Renal cortex interstitium (tissue), 11 donors: ENCODE measurements around the gene MOAP1. TPM values are rescaled to one million over a fixed set of nuclear protein-coding genes. Genes with fewer than 3 reads are reported as not detected.
"Not testable (repeated sequence)": the region's sequence is repeated elsewhere in the genome, so short reads cannot be mapped to it uniquely, and the experiment has no call there.

Experiments
- DNase-seq, 11 donors: peaks; one replicate each; pipeline ENCODE4 v3.0.0-alpha.2; 2013; ENCODE audit warnings: low read depth in 9 of 11, low spot score in 4 of 11; ENCODE audit errors: extremely low read depth in 1 of 11
- polyA plus RNA-seq, 3 donors: library from polyadenylated mRNA; unstranded; fragments of 120-200 nt; gene quantifications; one replicate each; pipeline ENCODE4 v1.2.1, GENCODE V29; 2013; ENCODE audit not compliant: insufficient read length in 3 of 3

The MOAP1 gene
- polyA plus RNA-seq, 3 donors = 41.2 to 48.6 (median 46.5) TPM

DNA sequence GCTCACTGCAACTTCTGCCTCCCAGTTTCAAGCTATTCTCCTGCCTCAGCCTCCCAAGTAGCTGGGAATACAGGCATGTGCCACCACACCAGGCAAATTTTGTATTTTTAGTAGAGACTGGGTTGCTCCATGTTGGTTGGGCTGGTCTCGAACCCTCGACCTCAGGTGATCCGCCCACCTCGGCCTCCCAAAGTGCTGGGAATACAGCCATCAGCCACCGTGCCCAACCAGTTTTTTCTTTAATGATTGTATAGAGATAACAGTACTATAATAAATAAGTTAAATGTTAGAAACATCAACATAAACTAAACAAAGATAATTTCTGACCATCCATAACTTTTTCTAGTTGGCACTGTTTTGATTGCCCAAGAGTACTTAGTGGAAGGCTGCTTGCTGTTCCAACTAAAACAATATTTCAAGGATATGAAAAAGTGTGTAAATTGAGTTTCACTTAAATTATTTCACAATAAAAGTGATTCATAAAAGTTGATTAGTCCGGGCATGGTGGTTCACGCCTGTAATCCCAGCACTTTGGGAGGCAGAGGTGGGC lies 16.5 kb upstream of the MOAP1 start:
- DNase-seq = no peak

DNA sequence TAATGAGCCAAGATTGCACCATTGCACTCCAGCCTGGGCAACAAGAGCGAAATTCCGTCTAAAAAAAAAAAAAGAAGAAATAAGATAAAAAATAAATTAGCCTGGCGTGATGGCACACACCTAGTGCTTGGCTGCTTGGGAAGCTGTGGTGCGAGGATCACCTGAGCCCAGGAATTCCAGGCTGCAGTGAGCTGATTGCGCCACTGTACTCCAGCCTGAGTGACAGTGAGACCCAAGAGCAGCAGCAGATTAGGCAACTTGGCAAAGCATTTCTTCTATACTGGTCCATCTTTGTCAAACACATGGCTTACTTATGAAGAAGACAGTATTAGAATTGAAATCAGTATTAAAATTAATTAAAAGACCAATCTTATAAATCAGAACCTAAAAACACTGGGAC lies 15.9 kb upstream of the MOAP1 start:
- no peak for DNase-seq

DNA sequence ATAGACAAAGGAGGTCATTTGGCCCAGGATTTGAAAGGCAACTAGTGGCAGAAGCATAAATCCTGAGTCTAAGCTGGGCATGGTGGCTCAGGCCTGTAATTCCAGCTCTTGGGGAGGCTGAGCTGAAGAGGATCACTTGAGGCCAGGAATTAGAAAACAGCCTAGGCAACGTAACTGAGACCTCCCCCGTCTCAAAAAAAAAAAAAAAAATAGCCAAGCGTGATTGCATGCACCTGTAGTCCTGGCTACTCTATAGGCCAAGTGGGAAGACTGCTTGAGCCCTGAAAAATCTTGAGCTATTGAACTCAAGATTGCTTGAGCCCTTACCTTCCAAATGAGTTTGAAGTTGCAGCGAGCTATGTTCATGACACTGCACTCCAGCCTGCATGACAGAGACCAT lies 14.3 kb upstream of the MOAP1 start:
- no peak for DNase-seq

DNA sequence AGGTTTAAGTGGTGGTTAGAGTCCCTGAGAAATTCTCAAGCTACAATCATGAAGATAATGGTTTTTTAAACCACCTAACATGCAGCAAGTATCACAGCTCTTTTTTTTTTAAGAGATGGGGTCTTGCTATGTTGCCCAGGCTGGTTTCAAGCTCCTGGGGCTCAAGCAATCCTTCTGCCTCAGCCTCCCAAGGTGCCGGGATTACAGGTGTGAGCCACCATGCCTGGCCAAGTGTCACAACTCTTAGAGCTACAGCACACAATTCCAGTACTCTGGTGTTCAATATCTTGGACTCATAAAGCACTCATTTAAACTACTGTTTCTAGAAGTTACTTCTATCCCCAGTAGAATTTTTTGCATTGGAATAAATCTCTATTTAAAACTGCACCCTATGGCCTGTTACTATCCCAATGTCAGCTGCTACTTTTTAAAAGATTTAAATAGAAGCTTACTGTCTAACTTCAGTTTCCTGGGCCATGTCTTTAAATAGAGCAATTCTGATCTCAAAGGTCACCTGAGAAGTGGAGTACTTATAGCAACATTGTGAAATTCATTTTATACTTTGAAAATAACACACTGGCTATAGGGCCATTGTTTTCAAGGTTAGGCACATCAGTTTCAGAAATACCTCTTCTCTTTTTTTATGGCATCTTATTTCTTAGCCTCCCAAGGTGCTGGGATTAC lies 10.8 kb upstream of the MOAP1 start:
- no peak for DNase-seq

DNA sequence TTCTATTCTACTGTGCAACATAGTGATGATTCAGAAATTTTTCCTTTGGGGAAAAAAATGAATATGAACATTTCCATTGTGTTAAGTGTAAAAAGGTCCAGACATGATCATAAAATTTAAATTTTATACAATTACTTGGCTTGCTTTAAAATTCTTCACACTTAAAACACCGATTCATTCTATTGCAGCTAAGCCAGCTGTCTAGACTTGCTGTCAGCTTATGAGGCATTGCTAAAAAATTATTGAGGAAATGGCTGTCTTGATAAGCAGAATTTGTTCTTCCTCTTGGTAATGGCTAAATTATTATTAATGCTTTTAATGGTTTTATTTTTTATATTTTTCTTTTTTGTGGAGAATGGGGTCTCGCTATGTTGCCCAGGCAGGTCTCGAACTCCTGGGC lies 2.3 kb upstream of the MOAP1 start:
- DNase-seq = no peak

DNA sequence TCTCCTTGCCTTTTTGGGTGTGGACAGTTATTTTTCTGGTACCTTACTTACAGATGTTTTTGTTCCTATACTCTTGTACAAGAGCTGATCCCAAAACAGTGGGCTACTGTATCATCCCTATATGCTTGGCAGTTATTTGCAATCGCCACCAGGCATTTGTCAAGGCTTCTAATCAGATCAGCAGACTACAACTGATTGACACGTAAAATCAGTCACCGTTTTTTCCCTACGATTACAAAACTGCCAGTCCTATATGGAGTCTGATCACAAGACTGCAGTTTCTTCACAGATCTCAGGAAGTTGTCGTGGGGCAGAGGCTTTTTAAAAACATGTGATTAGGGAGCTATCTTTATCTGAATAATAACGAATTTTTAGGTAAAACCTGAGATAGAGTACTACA lies 1.8 kb upstream of the MOAP1 start:
- no peak for DNase-seq

DNA sequence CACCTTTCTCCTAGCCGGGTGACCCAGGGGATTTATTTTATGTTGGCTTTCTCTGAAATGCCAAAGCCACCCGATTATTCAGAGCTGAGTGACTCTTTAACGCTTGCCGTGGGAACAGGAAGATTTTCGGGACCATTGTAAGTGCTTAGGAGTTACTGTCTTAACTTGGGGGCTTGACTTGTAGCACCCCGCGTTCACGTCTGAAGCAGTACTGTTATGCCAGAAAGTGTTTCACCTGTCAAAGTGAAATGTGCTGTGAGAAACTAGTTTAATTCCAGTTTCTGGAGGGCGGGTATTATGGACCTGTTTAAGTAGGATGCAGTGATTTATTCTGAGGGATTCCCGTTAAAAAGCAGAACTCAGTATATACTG lies 638 bp upstream of the MOAP1 start:
- peak in 1 of 11 donors; percentile 9 for DNase-seq

DNA sequence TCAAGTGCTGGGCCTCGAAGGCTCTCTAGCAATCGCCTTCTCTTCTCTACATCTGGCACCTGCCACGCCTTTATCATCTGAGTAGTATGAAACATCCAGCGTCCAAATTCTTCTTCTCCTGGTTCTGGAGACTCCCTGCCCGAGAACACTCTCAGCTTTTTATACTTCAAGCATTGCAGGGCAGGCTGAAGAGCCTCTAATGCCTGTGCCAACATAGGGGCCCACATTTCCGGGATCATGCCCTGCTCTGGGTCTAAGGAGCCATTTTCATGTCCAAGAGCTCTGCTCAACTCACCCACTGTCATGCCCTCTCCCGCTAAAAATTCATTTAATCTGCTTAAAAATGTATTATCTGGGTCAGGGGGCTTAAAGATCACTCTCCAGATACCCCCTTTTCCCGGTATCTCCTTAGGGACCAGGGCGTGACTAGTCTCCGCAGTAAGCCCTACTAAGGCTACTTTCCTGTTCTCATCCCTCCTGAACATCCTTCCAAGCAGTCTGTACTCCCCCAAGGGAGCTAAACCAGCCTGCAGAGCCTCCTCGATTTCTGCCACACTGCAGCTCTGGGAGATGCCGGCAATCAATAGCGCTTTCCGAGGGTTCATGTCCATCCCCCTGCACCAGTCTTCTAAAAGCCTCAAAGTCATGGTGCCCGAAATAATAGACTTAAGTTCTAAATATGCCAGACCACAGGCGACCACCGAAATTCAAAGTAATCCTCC lies 940 bp downstream of the MOAP1 start:
- no peak for DNase-seq

DNA sequence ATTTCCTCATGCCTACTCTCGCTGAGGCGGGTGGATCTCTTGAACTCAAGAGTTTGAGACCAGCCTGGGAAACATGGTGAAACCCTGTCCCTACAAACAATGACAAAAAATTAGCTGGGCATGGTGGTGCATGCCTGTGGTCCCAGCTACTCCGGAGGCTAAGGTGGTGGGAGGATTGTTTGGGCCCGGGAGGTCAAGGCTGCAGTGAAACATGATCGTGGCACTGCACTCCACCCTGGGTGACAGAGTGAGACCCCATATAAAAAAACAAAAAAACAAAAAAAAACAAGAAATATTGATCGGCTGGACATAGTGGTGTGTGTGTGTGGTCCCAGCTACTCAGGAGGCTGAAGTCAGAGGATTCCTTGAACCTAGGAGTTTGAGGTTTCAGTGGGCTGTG lies 9.2 kb downstream of the MOAP1 start:
- no peak for DNase-seq

DNA sequence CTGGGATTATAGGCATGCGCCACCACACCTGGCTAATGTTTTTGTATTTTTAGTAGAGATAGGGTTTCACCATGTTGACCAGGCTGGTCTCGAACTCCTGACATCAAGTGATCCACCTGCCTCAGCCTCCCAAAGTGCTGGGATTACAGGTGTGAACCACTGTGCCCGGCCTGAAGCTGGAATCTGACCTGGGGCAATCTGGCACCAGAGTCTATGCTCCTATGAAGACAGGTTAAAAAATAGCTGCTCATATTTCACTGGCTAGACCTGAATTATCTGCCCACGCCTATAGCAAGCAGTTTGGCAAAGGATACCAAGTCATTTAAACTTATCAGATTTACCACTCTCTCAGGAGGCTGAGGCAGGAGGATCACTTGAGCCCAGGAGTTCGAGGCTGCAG lies 10.0 kb downstream of the MOAP1 start:
- not testable (repeated sequence) for DNase-seq

DNA sequence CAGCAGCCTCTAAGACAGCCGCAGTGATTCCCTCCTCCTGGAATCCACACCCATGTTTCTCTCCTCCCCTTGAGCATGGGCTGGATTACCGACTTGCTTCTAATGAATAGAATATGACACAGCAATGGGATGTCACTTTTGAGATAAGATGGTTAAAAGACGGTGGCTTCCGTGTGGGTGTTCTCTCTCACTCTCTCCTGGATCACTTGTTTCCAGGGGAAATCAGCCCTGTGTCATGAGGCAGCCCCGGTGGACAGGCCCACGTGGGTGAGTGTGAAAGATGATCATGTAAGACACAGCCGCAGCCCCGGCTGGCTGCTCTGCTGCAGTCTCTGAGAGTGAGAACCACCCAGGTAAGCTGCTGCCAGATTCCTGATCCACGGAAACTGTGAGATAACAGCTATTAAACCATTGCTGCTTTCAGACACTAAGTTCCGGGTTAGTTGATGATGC lies 10.7 kb downstream of the MOAP1 start:
- peak in 3 of 11 donors; percentile 13 to 33 (median 32) for DNase-seq

DNA sequence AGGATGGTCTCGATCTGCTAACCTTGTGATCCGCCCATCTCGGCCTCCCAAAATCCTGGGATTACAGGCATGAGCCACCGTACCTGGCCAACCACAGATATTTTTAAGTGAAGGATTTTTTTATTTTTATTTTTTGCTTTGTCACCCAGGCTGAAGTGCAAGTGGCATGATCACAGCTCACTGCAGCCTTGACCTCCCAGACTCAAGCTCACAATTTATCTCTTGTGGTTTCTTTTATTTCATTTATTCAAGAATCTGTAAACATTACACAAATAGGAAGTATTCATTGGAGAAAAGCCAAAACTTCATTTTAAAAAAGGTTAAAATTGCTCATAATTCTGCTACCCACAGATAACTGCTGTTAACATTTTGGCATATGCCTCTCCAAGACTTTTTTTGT lies 13.3 kb downstream of the MOAP1 start:
- no peak for DNase-seq

DNA sequence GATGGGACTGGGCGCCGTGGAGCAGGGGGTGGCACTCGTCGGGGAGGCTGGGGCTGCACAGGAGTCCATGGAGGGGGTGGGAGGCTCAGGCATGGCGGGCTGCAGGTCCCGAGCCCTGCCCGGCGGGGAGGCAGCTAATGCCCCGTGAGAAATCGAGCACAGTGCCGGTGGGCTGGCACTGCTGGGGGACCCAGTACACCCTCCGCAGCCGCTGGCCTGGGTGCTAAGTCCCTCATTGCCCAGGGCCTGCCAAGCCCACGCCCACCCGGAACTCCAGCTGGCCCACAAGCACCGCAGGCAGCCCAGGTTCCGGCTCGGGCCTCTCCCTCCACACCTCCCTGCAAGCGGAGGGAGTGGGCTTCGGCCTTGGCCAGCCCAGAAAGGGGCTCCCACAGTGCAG lies 14.6 kb downstream of the MOAP1 start:
- not testable (repeated sequence) for DNase-seq

DNA sequence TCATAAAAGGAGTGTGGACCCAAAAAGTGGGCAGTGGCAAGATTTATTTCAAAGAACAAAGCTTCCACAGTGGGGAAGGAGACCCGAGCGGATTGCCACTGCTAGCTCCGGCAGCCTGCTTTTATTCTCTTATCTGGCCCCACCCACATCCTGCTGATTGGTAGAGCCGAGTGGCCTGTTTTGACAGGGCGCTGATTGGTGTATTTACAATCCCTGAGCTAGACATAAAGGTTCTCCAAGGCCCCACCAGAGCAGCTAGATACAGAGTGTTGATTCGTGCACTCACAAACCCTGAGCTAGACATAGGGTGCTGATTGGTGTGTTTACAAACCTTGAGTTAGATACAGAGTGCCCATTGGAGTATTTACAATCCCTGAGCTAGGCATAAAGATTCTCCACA lies 15.1 kb downstream of the MOAP1 start:
- DNase-seq = not testable (repeated sequence)

DNA sequence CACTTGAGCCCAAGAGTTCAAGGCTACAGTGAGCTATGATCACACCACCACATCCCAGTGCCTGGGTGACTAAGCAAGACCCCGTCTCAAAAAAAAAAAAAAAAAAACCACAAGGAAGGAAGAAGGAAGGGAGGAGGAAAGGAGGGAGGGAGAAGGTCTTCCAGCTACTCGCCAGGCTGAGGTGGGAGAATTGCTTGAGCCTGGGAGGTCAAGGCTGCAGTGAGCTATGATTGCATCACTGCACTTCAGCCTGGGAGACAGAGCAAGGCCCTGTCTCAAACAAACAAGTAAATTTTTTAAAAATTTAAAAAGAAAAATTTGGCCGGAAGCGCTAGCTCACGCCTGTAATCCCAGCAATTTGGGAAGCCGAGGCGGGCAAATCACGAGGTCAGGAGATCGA lies 16.1 kb downstream of the MOAP1 start:
- not testable (repeated sequence) for DNase-seq

DNA sequence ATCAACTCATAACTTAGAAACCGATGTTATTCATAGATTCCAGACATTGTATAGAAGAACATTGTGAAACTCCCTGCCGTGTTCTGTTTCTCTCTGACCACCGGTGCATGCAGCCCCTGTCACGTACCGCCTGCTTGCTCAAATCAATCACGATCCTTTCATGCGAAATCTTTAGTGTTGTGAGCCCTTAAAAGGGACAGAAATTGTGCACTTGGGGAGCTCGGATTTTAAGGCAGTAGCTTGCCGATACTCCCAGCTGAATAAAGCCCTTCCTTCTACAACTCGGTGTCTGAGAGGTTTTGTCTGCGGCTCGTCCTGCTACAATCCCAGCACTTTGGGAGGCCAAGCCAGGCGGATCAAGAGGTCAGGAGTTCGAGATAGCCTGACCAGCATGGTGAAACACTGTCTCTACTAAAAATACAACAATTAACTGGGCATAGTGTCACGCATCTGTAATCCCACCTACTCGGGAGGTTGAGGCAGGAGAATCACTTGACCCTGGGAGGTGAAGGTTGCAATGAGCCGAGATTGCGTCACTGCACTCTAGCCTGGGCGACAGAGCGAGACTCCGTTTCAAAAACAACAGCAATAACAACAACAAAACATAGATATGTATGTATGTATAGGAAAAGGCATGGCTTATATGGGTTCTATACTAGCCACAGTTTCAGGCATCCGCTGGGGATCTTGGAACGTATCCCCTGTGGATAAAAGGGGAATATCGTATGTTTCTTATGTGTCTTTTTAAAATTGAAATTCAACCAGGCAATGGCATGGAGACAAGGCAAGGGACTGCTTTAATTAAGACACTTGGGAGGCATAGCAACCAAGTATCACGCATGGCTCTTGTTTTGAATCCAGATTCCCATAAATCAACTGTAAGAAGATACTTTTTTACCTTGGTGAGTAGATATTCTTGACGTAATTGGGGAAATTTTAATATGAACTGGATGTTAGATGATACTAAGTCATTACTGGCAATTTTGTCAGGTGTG lies 19.1 kb downstream of the MOAP1 start:
- not testable (repeated sequence) for DNase-seq

DNA sequence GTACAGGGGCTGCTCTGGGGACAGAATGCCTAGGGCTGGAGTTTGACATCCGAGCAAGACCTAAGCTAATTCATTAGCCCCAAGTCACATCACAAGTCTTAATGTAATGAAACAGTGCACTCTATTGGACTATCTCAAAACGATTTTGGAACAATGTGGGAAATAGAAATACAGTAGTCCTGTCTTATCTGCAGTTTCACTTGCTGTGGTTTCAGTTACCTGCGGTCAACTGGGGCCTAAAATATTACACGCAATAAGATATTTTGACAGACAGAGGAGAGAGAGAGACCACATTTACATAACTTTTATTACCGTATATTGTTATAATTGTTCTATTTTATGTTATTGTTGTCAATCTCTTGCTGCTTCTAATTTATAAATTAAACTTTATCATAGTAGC lies 21.1 kb downstream of the MOAP1 start:
- no peak for DNase-seq

DNA sequence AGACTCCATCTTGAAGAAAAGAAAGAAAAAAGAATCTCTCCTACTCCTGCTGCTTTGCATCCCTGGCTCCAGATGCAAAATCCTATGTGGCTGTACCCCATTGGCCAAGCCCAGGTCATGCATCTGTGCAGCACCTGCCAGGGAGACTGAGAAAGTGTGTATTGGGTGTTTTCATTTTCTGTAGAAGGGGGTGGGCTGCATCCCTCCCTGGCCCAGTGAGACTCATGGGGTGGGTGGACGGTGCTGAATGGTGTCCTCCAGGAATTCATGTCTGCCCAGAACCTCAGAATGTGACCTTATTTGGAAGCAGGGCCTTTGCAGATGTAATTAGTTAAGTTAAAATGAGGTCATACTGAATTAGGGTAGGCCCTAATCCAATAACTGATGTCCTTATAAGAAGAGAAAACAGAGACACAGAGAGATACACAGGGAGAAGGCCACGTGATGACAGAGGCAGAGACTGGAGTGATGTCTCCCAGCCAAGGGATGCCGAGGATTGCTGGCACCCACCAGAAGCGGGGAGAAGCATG lies 23.2 kb downstream of the MOAP1 start:
- no peak for DNase-seq

DNA sequence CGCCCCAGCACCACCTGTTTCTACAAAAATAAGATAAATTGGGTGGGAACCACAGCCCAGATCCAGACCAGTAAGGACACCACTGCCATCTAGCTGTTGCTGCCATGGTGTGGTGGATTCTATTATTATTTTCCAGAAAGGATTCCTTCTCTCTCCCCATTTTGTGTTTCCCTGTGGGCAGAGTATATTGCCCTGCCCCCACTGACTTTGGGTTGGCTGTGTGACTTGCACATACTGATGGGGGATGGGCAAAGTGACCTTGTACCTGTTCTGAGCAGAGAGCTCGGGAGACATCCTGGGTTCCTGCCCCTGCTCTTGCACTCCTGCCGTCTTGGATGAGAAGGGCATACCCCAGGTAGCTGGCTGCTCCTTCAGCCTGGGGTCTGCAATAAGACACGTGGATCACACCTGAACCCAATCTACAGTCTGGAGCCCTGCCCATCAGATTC lies 24.3 kb downstream of the MOAP1 start:
- DNase-seq = no peak
